Activated CD4-positive, alpha-beta T cell treated with anti-CD3 and anti-CD28 coated beads for 36 hours (primary cell): ENCODE results near the gene GNAT1. TPM values are rescaled to one million over a fixed set of nuclear protein-coding genes. Genes with fewer than 3 reads are reported as not detected.

ENCODE experiments used
- ATAC-seq: fragments of 200-7000 bp; cut with Tn5 transposase; one replicate; pipeline ENCODE4 v1.10.0; 2021; ENCODE audit warnings: mild to moderate bottlenecking, moderate library complexity
- CTCF ChIA-PET: fragments of 350-600 bp; sonication (Branson Sonifier 250); formaldehyde crosslinking; loops from one replicate; lab custom pipeline; 2021; ENCODE audit warnings: antibody characterized with exemption; lab: Charles Lee
- POLR2A ChIA-PET: fragments of 350-600 bp; sonication (Branson Sonifier 250); formaldehyde crosslinking; loops from one replicate; lab custom pipeline; 2021; ENCODE audit warnings: antibody characterized with exemption, inconsistent platforms; lab: Charles Lee
- DNase-seq: peaks from one replicate; pipeline ENCODE4 v3.0.0-alpha.2; 2020
- H3K27ac Mint-ChIP-seq: one replicate; pipeline ENCODE4 v1.8.0; 2021; ENCODE audit warnings: mixed read lengths
- H3K27me3 Mint-ChIP-seq: one replicate; pipeline ENCODE4 v1.8.0; 2021; ENCODE audit warnings: mixed read lengths
- H3K36me3 Mint-ChIP-seq: one replicate; pipeline ENCODE4 v1.8.0; 2021; ENCODE audit warnings: low read depth, mixed read lengths
- H3K4me1 Mint-ChIP-seq: one replicate; pipeline ENCODE4 v1.8.0; 2021; ENCODE audit warnings: mixed read lengths
- H3K4me3 Mint-ChIP-seq: one replicate; pipeline ENCODE4 v1.8.0; 2021; ENCODE audit warnings: mild to moderate bottlenecking, moderate library complexity, mixed read lengths
- H3K9me3 Mint-ChIP-seq: one replicate; pipeline ENCODE4 v1.8.0; 2021; ENCODE audit warnings: low read depth, mixed read lengths
- intact Hi-C, 2 experiments: fragments of 100-400 bp; cut with DNase I in 1 of 2; cut with micrococcal nuclease in 1 of 2; formaldehyde crosslinking; loops; one replicate each; pipeline versions ENCODE4 v1.14.2 to v1.15.1; 2022 to 2024; cut with DNase I, micrococcal nuclease
- total RNA-seq, 2 experiments: library from RNA; stranded (reverse); gene quantifications; one replicate each; pipeline ENCODE4 v1.2.3, GENCODE V29; 2021

Gene GNAT1
- total RNA-seq, 2 experiments from 2014 or later: 0.14 TPM; not detected in 1

- Mint-ChIP-seq H3K4me1 (peaks cover 2% of the 10 kb centered on the region), H3K27ac (no peak overlapping the region), H3K27me3 (no peaks in the 10 kb centered on the region), H3K4me3 (no peak overlapping the region), H3K9me3 (no peaks in the 10 kb centered on the region), H3K36me3 (no peaks in the 10 kb centered on the region)
- no peak for DNase-seq
- no peak for ATAC-seq
- intact Hi-C loops: no loop called here
- CTCF ChIA-PET: interaction anchor here (0.8 to 1.7 kb wide), 2 partner anchors 12 to 25 kb away, joined by 4 read pairs; no protein-coding TSS in a partner anchor
- POLR2A ChIA-PET: no interaction called here
These were observed 21.6 kb upstream of the GNAT1 start for GRCh38 chr3:50169858-50170257.

- Mint-ChIP-seq H3K4me3 (no peak overlapping the region), H3K36me3 (no peaks in the 10 kb centered on the region), H3K27ac (no peak overlapping the region), H3K9me3 (no peaks in the 10 kb centered on the region), H3K27me3 (no peaks in the 10 kb centered on the region), H3K4me1 (peaks cover 2% of the 10 kb centered on the region)
- intact Hi-C loops: no loop called here
- DNase-seq (no peak), ATAC-seq (no peak)
- ChIA-PET POLR2A (no interaction called here), CTCF (no interaction called here)
These were observed 20.7 kb upstream of the GNAT1 start for GRCh38 chr3:50170689-50171088.

- no peak overlapping the region for H3K4me3 Mint-ChIP-seq
- ATAC-seq (no peak), DNase-seq (no peak)
- H3K36me3 Mint-ChIP-seq: no peaks in the 10 kb centered on the region
- no peaks in the 10 kb centered on the region for H3K27me3 Mint-ChIP-seq
- no peaks in the 10 kb centered on the region for H3K9me3 Mint-ChIP-seq
- no peak overlapping the region for H3K27ac Mint-ChIP-seq
- POLR2A ChIA-PET: no interaction called here
- CTCF ChIA-PET: interaction anchor here (1.0 kb wide), 1 partner anchor 59 kb away, joined by 4 read pairs; no protein-coding TSS in a partner anchor
- intact Hi-C loops: no loop called here
- peaks cover 2% of the 10 kb centered on the region for H3K4me1 Mint-ChIP-seq
These were observed 19.7 kb upstream of the GNAT1 start for GRCh38 chr3:50171540-50172301.

GRCh38 chr3:50172626-50173220 is 18.7 kb upstream of the GNAT1 start:
- H3K27ac Mint-ChIP-seq: no peak overlapping the region
- ATAC-seq (no peak), DNase-seq (no peak)
- H3K36me3 Mint-ChIP-seq: no peaks in the 10 kb centered on the region
- ChIA-PET CTCF (interaction anchor here (0.5 to 1.1 kb wide), 3 partner anchors 14 to 112 kb away, joined by 3 to 4 read pairs (median 3); no protein-coding TSS in a partner anchor), POLR2A (no interaction called here)
- H3K4me1 Mint-ChIP-seq: peaks cover 2% of the 10 kb centered on the region
- intact Hi-C loops: no loop called here
- no peaks in the 10 kb centered on the region for H3K27me3 Mint-ChIP-seq
- no peak overlapping the region for H3K4me3 Mint-ChIP-seq
- H3K9me3 Mint-ChIP-seq: no peaks in the 10 kb centered on the region

GRCh38 chr3:50173685-50174516 is 17.5 kb upstream of the GNAT1 start:
- Mint-ChIP-seq H3K4me1 (peaks cover 2% of the 10 kb centered on the region), H3K36me3 (no peaks in the 10 kb centered on the region), H3K27ac (no peak overlapping the region), H3K4me3 (no peak overlapping the region), H3K9me3 (no peaks in the 10 kb centered on the region), H3K27me3 (no peaks in the 10 kb centered on the region)
- no peak for DNase-seq
- ATAC-seq: no peak
- ChIA-PET CTCF (interaction anchor here (0.6 to 1.1 kb wide), 2 partner anchors 18 to 102 kb away, joined by 3 read pairs; no protein-coding TSS in a partner anchor), POLR2A (no interaction called here)
- intact Hi-C loops: no loop called here

- peaks cover 2% of the 10 kb centered on the region for H3K4me1 Mint-ChIP-seq
- no peaks in the 10 kb centered on the region for H3K9me3 Mint-ChIP-seq
- no peaks in the 10 kb centered on the region for H3K27me3 Mint-ChIP-seq
- no peaks in the 10 kb centered on the region for H3K36me3 Mint-ChIP-seq
- no peak overlapping the region for H3K4me3 Mint-ChIP-seq
- H3K27ac Mint-ChIP-seq: no peak overlapping the region
- intact Hi-C loops: no loop called here
- no peak for DNase-seq
- POLR2A ChIA-PET: no interaction called here
- CTCF ChIA-PET: interaction anchor here (0.6 to 1.1 kb wide), 2 partner anchors 18 to 103 kb away, joined by 3 read pairs; no protein-coding TSS in a partner anchor
- no peak for ATAC-seq
These were observed 16.9 kb upstream of the GNAT1 start for GRCh38 chr3:50174517-50174895.

- DNase-seq (no peak), ATAC-seq (no peak)
- POLR2A ChIA-PET: no interaction called here
- H3K27ac Mint-ChIP-seq: no peak overlapping the region
- no peak overlapping the region for H3K4me3 Mint-ChIP-seq
- peaks cover 2% of the 10 kb centered on the region for H3K4me1 Mint-ChIP-seq
- H3K27me3 Mint-ChIP-seq: no peaks in the 10 kb centered on the region
- intact Hi-C loops: no loop called here
- CTCF ChIA-PET: interaction anchor here (1.1 kb wide), 1 partner anchor 103 kb away, joined by 3 read pairs; no protein-coding TSS in a partner anchor
- no peaks in the 10 kb centered on the region for H3K9me3 Mint-ChIP-seq
- H3K36me3 Mint-ChIP-seq: no peaks in the 10 kb centered on the region
These were observed 16.4 kb upstream of the GNAT1 start for GRCh38 chr3:50174947-50175524.

- H3K9me3 Mint-ChIP-seq: no peaks in the 10 kb centered on the region
- ChIA-PET POLR2A (no interaction called here), CTCF (no interaction called here)
- no peaks in the 10 kb centered on the region for H3K36me3 Mint-ChIP-seq
- no peak for ATAC-seq
- no peak for DNase-seq
- intact Hi-C loops: no loop called here
- no peaks in the 10 kb centered on the region for H3K27me3 Mint-ChIP-seq
- H3K27ac Mint-ChIP-seq: no peak overlapping the region
- peaks cover 2% of the 10 kb centered on the region for H3K4me1 Mint-ChIP-seq
- no peak overlapping the region for H3K4me3 Mint-ChIP-seq
These were observed 14.1 kb upstream of the GNAT1 start for GRCh38 chr3:50177346-50177745.

- DNase-seq (no peak), ATAC-seq (no peak)
- Mint-ChIP-seq H3K36me3 (no peaks in the 10 kb centered on the region), H3K4me3 (no peak overlapping the region), H3K27me3 (no peaks in the 10 kb centered on the region), H3K27ac (no peak overlapping the region), H3K4me1 (no peaks in the 10 kb centered on the region), H3K9me3 (no peaks in the 10 kb centered on the region)
- intact Hi-C loops: no loop called here
- POLR2A ChIA-PET: no interaction called here
- CTCF ChIA-PET: interaction anchor here (0.6 to 0.8 kb wide), 2 partner anchors 47 to 67 kb away, joined by 3 read pairs; no protein-coding TSS in a partner anchor
These were observed 11.7 kb upstream of the GNAT1 start for GRCh38 chr3:50179710-50180109.

GRCh38 chr3:50181985-50182384 is 9.4 kb upstream of the GNAT1 start:
- Mint-ChIP-seq H3K4me3 (no peak overlapping the region), H3K27me3 (no peaks in the 10 kb centered on the region), H3K9me3 (no peaks in the 10 kb centered on the region), H3K27ac (no peak overlapping the region), H3K36me3 (no peaks in the 10 kb centered on the region), H3K4me1 (no peaks in the 10 kb centered on the region)
- ChIA-PET POLR2A (interaction anchor here (0.7 kb wide), 1 partner anchor 36 kb away, joined by 3 read pairs; no protein-coding TSS in a partner anchor), CTCF (interaction anchor here (0.7 to 1.0 kb wide), 3 partner anchors 13 to 60 kb away, joined by 3 to 4 read pairs (median 3); no protein-coding TSS in a partner anchor)
- DNase-seq (no peak), ATAC-seq (no peak)
- intact Hi-C loops: no loop called here
